ENCODE measurements around the gene RMC1.
"Not testable (repeated sequence)": the region's sequence is repeated elsewhere in the genome, so short reads cannot be mapped to it uniquely, and the experiment has no call there.

RMC1 gene

GRCh38 chr18:23536204-23536603 is 32.9 kb downstream of the RMC1 start:
- no peak for DNase-seq

DNA sequence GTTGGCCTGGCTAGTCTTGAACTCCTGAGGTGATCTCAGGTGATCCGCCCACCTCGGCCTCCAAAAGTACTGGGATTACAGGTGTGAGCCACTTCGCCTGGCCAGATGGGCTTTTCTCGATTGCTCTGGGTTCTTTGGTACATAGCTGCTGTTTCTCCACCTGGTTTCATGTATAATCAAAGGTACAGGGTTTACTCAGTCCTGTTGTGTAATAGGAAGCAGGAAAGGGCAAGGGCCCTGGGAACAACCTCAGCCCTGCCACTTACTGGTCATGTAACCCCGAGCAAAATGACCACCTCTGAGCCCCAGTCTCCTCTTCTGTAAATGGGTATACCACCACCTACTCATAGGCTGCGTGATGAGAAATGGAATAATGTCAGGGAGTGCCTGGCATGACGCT is 34.0 kb downstream of the RMC1 start:
- no peak for DNase-seq

- no peak for DNase-seq
Measured at GRCh38 chr18:23538001-23538400, 34.7 kb downstream of the RMC1 start.

DNA sequence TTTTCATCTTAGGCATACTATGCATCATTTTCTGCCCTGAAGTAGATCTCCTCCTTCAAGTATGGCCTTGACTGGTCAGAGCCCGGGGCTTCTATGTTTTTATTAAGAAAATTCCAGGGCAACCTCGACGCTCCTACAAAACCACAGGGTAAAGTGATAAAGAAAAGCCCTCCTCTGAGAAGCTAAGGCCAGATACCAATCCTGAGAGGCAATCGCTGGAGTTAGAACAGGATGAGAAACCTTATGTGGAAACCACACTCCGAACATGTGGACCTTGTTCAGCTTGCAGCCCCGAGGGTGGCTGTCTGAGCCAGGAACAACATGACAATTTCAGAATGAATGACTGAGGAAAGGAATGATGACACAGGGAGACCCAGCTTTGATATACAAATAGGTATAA is 35.6 kb downstream of the RMC1 start:
- DNase-seq: no peak

DNA sequence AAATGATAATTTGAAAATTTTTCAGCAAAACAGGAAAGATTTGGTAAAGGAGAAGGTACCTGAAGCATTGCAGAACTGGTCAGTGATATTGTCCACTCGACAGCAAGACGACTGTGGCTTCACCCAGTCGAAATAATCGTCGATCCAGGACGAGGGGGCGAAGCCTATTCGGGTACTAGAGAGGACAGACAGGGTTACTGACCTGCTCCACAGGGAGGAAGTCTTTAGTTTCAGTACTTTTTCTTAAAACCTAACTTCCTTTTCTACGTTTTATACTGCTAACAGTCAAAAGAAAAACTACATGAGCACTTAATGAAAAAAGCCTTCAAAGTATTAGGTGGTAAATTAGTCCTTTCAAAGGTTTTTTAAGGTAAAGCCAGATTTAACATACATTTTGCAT is 36.0 kb downstream of the RMC1 start:
- DNase-seq: no peak

GRCh38 chr18:23539911-23540525 is 36.7 kb downstream of the RMC1 start:
- DNase-seq: no peak

GRCh38 chr18:23540867-23541266 is 37.6 kb downstream of the RMC1 start:
- DNase-seq: no peak

DNA sequence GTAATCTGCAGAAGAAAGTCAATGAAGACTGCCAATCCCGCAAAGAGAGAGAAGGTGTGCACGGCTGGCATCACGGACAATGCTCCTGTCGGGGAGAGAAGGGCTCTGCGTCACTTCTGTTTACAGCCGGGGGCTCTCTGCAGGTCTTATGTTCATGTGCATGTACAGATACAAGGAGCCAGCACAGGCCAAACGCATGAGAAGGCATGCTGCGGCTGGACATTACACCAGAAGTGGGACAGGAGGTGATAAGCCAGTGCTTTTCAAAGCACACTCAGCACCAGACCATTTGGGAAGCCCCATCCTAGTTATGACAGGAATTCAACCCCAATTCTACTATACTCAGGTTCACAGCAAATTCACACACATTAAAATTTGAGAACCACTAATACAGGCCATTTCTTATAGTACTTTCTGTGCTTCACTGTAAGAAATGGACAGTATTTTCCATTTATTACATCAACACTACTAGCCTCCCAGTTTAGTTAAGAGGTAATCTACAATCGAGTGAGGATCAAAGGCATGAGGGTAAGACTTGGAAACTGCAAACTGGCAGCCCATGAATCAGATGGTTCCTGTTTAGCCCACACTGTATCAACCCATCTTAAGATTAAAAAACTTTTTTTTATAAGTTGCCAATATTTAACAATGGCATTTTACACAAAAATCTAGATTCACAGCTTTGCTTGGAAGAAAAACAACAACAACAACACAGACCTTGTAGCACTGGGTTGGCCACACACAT is 38.2 kb downstream of the RMC1 start:
- DNase-seq: no peak

GRCh38 chr18:23542461-23542860 is 39.1 kb downstream of the RMC1 start:
- no peak for DNase-seq

DNA sequence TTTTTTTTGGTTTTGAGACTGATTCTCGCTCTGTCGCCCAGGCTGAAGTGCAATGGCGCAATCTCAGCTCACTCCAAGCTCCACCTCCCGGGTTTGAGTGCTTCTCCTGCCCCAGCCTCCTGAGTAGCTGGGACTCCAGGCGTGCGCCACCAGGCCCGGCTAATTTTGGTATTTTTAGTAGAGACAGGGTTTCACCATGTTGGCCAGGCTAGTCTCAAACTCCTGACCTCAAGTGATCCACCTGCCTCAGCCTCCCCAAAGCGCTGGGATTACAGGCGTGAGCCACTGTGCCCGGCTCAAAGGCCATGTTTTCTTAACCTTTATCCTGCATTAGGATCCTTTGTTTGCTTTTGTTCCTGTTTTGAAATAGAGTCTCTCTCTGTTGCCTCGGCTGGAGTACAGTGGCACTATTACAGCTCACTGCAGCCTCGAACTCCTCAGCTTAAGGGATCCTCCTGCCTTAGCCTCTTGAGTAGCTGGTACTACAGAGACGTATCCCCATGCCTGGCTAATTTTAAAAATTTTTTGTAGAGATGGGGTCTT is 42.0 kb downstream of the RMC1 start:
- no peak for DNase-seq

DNA sequence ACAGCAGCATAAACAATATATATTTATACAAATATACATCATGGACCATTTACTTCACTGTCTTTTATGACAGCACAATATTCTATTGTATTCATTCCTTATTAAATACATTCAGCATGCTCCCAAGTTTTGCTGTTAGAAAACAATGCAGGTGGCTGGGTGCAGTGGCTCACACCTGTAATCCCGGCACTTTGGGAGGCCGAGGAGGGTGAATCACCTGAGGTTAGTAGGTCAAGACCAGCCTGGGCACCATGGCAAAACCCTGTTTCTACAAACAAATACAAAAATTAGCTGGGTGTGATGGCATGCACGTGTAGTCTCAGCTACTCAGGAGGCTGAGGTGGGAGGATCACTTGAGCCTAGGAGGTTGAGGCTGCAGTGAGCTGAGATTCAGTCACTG is 44.0 kb downstream of the RMC1 start:
- no peak for DNase-seq

- DNase-seq: no peak
Measured at GRCh38 chr18:23547846-23548245, 44.5 kb downstream of the RMC1 start.

DNA sequence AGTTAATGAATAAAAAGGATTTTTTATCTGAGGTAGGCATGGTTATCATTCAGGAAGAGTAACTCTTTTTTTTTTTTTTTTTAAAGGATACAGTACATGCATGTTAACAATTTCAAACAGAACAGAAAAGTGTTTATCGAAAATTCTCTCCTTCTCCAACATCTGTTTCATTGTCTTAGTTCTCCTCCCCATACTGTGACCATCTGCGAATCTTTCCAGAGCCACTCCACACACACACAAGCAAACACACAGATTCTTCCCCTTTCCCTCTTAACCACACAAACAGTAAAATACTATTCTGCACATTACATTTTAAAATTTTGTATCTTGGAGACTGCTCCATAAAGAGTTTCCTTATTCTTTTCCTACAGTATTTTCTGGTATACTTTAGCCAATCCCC is 45.0 kb downstream of the RMC1 start:
- no peak for DNase-seq

- no peak for DNase-seq
Measured at GRCh38 chr18:23548719-23549118, 45.4 kb downstream of the RMC1 start.

DNA sequence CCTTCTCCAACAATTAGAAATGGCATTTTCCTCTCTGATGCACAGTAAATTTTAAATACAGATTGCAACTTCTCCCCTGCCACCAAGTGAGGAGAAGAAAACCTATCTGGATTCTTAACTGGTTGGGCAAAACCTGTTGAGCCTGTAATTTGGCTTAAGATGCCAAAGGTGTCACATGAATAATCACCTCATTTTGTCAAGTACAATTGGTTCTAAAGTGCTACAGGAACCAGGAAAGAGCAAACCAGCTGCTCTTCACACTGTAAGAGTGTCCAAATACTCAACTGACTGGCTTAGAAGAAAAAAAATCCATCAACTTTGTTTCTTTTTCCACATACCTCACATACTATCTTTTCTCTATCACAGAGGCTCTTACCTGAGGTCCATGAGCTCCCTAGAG is 47.6 kb downstream of the RMC1 start:
- no peak for DNase-seq

DNA sequence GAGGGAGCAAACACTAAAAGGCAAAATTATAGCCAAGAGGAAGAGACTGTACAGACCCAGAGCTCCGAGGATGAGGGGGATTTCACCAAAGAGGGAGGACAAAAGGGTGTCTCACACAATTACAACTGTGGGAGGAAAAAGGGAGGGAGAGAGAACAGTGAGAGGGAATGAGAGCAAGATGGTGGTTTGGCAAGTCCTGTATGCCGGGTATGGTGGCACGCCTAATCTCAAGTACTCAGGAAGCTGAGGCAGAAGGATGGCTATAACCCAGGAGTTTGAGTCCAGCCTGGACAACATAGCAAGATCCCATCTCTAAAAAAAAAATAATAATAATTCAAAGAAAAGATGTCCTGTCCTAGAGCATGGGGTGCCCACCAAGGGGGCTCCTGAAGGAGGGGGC is 48.7 kb downstream of the RMC1 start:
- DNase-seq: no peak

DNA sequence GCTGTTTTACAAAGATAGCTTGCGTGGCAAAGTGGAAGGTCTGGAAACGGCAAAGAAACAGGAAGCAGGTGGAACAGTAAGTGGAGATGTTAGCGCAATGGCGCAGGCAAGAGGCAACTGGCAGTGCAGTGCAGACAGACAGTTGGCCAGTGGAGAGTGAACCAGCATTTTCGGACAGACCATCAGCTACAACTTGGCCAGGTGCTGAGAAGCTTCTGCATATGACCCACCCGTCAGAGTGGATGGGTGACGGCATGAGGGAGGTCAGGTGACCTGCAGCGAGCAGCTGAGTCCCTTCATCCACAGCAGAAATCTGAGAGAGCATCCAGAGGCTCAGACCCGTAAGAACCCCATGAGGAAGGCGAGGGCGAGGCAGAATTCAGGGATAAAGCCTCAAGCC is 49.2 kb downstream of the RMC1 start:
- DNase-seq: no peak

GRCh38 chr18:23553887-23554286 is 50.6 kb downstream of the RMC1 start:
- no peak for DNase-seq

DNA sequence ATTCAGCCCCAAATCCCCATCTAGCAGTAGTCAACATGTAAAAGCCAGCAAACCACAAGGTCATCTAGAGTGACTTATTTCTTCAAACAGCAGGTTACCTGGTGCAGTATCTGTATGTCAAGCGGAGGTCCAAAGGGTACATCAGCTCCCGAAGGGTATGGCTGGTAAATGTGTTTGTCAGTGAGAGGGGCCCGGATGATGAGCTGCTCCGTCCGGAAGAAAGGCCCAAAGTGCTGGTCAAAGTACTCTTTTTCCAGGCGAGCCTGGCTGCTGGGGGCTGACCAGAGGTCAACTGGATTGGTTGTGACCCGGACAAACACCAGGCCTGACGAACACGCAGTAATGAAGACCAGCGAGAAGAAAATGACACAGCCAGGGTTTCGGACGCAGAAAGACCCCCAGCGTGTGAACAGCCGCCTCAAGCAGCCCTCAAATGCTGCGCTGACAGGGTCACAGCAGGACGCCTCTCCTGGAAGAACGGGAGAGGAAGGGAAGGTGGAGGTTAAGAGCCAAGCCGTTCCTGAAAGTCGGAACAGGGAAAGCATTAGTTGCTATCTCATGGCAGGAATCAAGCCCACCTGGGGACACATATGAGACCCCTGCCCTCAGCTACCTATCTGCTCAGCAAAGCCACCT is 53.0 kb downstream of the RMC1 start:
- DNase-seq: no peak

GRCh38 chr18:23557511-23557910 is 54.2 kb downstream of the RMC1 start:
- not testable (repeated sequence) for DNase-seq

- DNase-seq: no peak
Measured at GRCh38 chr18:23560186-23560585, 56.9 kb downstream of the RMC1 start.

DNA sequence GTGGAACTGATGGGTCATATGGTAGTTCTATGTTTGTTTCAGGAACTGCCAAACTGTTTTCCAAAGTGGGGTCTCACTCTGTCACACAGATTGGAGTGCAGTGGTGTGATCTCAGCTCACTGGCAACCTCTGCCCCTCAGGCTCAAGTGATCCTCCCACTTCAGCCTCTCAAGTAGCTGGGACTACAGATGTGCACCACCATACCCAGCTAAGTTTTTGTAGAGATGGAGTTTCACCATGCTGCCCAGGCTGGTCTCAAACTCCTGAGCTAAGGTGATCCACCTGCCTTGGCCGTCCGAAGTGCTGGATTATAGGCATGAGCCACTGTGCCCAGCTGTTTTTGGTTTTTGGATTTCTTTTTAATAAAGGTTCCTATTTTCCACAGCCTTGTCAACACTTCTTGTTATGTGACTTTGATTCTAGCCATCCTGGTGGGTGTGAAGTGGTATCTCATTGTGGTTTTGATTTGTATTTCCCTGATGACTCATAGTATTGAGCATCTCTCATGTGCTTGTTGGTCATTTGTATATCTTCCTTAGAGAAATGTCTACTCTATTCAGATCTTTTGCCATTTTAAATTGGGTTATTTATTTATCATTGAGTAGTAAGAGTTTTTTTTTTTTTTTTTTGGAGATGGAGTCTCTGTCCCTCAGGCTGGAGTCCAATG is 60.2 kb downstream of the RMC1 start:
- no peak for DNase-seq

- DNase-seq: no peak
Measured at GRCh38 chr18:23565916-23566547, 62.7 kb downstream of the RMC1 start.

All from activated gamma-delta T cell (primary cell).